ENCODE results near the gene MYO9A. TPM values are rescaled to one million over a fixed set of nuclear protein-coding genes. Genes with fewer than 3 reads are reported as not detected.

The MYO9A gene, protein sequence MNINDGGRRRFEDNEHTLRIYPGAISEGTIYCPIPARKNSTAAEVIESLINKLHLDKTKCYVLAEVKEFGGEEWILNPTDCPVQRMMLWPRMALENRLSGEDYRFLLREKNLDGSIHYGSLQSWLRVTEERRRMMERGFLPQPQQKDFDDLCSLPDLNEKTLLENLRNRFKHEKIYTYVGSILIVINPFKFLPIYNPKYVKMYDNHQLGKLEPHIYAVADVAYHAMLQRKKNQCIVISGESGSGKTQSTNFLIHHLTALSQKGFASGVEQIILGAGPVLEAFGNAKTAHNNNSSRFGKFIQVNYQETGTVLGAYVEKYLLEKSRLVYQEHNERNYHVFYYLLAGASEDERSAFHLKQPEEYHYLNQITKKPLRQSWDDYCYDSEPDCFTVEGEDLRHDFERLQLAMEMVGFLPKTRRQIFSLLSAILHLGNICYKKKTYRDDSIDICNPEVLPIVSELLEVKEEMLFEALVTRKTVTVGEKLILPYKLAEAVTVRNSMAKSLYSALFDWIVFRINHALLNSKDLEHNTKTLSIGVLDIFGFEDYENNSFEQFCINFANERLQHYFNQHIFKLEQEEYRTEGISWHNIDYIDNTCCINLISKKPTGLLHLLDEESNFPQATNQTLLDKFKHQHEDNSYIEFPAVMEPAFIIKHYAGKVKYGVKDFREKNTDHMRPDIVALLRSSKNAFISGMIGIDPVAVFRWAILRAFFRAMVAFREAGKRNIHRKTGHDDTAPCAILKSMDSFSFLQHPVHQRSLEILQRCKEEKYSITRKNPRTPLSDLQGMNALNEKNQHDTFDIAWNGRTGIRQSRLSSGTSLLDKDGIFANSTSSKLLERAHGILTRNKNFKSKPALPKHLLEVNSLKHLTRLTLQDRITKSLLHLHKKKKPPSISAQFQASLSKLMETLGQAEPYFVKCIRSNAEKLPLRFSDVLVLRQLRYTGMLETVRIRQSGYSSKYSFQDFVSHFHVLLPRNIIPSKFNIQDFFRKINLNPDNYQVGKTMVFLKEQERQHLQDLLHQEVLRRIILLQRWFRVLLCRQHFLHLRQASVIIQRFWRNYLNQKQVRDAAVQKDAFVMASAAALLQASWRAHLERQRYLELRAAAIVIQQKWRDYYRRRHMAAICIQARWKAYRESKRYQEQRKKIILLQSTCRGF (N-terminal part only)
- 78.5 and 142 TPM in 2 replicates for total RNA-seq (2014; rRNA removed; shearing (Covaris generic); ENCODE audit: low replicate concordance)

DNA sequence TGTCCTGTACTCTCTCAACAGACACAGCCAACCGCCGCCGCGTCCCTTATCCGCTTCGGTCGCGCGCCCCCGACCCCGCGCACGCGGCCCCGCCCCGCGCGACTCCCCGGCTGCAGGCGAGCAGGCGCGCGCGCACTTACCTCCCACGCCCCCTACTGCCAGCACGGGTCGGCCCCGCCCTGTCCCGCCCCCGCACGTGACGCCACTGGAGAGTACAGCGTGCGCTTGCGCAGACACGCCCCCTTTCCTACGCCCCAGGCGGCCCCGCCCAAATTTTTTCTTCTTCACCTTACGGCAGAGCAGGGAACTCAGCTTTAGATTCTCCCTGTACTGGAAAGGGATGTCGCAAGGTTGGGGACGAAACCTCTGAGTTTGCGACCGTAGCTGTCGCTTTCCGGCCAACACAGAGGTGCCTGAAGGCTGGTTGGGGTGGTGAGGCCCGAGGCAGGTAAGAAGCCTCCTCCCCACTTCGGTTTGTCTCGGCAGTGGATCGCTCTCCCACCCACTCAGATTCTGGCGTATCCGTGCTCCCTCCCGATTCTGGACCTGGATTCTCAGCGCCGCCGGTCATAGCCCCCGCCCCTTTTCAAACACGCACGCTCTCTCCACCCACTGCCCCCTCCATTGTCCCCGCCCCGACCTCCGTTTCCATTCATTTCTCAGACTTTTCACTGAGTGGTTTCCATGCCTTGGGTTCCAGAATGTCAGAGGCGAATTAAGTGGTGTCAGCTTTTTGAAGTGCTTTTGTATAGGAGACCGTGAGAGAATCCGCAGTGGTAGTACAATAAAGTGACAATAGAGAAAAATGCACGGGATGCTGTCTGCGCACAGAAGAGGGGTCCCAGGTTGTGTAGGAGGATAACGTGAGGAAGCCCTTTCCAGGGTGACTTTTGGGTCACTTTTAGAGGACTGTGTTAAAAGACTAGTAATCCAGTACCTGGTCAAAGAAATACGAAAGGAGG is at the start of gene MYO9A, which contains the start of gene SENP8:
Gene MYO9A, minus strand, starts transcription at position 134 of the 962 bp plus-strand sequence. CDS start 71,587 bp downstream, outside the sequence.
Gene SENP8, plus strand, starts transcription at position 387 of the 962 bp plus-strand sequence. CDS start 21,221 bp downstream, outside the sequence.
- Histone ChIP-seq H3K79me2 (ENCODE audit: low read length) (peaks cover 47% of the 10 kb centered on the region), H3K4me2 (ENCODE audit: low read depth, low read length, poor library complexity, severe bottlenecking) (peak within 1 kb of the TSS; percentile 99), H3K9me3 (ENCODE audit: low read length) (no peaks in the 10 kb centered on the region), H3K9me2 (replicated peaks; ENCODE audit: insufficient read depth, low read length) (no peaks in the 10 kb centered on the region), H3K4me3 (ENCODE audit: low read length) (peak within 1 kb of the TSS; percentile 98), H4K20me1 (ENCODE audit: insufficient read depth, low read depth, low read length) (no peaks in the 10 kb centered on the region), H3K36me3 (ENCODE audit: insufficient read depth, low read length) (no peaks in the 10 kb centered on the region), H3K4me1 (ENCODE audit: low read length) (peaks cover 41% of the 10 kb centered on the region), H3K9ac (ENCODE audit: low read length) (peak within 1 kb of the TSS; percentile 83), H2AFZ (ENCODE audit: low read length) (peak within 1 kb of the TSS; percentile 70), H3K27me3 (ENCODE audit: low read length) (no peaks in the 10 kb centered on the region), H3K27ac (ENCODE audit: low read length) (peak within 1 kb of the TSS; percentile 87)
- DNase-seq = peak; percentile 99

DNA sequence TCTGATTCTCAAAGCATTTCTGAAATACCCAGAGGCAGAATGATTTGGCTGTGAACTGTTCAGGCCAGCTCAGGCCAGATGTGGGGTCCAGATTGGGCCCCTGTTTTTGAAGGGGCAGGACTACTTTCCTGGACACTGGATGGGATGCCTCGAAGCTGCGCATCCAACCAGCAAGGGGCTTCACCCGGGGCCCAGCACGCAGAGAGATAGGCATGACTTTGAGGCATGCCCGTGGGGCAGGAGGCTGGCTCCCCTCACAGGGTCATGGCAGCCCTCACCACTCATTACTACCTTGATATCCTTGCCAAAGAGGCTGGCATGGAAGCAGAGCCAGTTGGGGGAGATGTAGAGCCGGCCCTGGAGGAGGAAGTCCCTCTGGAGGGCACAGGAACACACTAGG is 49.5 kb upstream of the MYO9A start:
- Histone ChIP-seq H2AFZ (ENCODE audit: low read length) (no peak overlapping the region), H3K4me1 (ENCODE audit: low read length) (no peaks in the 10 kb centered on the region), H3K27me3 (ENCODE audit: low read length) (no peaks in the 10 kb centered on the region), H4K20me1 (ENCODE audit: insufficient read depth, low read depth, low read length) (no peaks in the 10 kb centered on the region), H3K9me3 (ENCODE audit: low read length) (no peaks in the 10 kb centered on the region), H3K4me3 (ENCODE audit: low read length) (no peak overlapping the region), H3K79me2 (ENCODE audit: low read length) (no peaks in the 10 kb centered on the region), H3K4me2 (ENCODE audit: low read depth, low read length, poor library complexity, severe bottlenecking) (no peak overlapping the region), H3K36me3 (ENCODE audit: insufficient read depth, low read length) (no peaks in the 10 kb centered on the region), H3K9me2 (replicated peaks; ENCODE audit: insufficient read depth, low read length) (no peaks in the 10 kb centered on the region), H3K27ac (ENCODE audit: low read length) (no peak overlapping the region), H3K9ac (ENCODE audit: low read length) (no peak overlapping the region)
- DNase-seq = no peak

DNA sequence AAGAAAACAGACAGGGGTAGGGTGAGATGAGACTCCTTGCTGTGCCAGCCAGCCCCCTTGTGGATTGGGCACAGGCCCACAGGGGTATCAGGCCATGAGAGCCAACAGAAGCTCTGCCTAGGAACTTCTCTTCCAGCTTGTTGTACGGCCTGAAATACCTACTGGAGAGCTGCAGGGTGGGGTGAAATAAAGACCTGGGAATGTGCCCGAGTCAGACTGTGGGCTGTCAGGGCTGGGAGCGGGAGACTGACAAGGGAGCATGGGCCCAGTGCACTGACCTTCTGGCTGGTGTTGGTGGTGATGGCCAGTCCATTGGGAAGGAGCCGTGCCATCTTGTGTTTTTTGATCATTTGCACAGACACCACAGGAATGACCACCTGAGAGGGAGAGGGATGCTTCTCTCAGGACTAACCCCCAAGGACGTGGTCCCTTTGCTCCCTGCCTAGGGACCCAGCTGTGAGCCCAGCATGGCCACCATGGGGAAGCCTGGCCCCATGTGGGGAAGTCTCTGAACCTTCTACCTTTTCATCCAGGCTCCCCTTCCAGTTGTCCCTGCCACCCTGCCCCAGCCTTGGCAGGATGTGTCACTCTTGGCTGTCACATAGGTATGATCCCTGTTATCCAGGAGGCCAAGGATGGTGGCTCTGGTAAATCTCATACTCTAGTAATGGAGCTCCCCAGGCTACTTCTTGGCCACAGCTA is 48.9 kb upstream of the MYO9A start:
- H3K27ac ChIP-seq (ENCODE audit: low read length) = no peak overlapping the region
- H3K9me2 ChIP-seq (replicated peaks; ENCODE audit: insufficient read depth, low read length) = no peaks in the 10 kb centered on the region
- H3K4me3 ChIP-seq (ENCODE audit: low read length) = no peak overlapping the region
- no peaks in the 10 kb centered on the region for H4K20me1 ChIP-seq (ENCODE audit: insufficient read depth, low read depth, low read length)
- no peak overlapping the region for H2AFZ ChIP-seq (ENCODE audit: low read length)
- no peaks in the 10 kb centered on the region for H3K4me1 ChIP-seq (ENCODE audit: low read length)
- no peak overlapping the region for H3K4me2 ChIP-seq (ENCODE audit: low read depth, low read length, poor library complexity, severe bottlenecking)
- no peaks in the 10 kb centered on the region for H3K36me3 ChIP-seq (ENCODE audit: insufficient read depth, low read length)
- H3K9me3 ChIP-seq (ENCODE audit: low read length) = no peaks in the 10 kb centered on the region
- H3K27me3 ChIP-seq (ENCODE audit: low read length) = no peaks in the 10 kb centered on the region
- no peaks in the 10 kb centered on the region for H3K79me2 ChIP-seq (ENCODE audit: low read length)
- no peak for DNase-seq
- H3K9ac ChIP-seq (ENCODE audit: low read length) = no peak overlapping the region

DNA sequence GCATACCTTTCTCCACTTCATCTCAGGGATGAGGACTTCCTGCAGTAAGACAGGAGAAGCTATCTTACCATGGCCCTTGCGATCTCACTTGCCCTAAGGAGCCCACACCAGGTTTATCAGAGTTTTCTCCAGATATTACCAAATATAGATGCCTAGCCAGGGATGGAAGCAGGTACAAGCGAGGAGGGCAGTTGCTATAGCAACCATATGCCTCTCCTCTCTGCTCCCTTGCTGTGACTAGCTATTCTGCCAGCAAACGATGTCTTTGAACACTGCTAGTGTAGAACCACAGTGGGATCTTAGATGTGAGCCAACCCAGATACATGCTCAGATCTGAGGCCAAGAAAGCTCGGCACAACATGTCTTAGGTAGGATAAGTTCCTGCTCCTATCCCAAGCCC is 45.8 kb upstream of the MYO9A start:
- no peaks in the 10 kb centered on the region for H3K9me3 ChIP-seq (ENCODE audit: low read length)

DNA sequence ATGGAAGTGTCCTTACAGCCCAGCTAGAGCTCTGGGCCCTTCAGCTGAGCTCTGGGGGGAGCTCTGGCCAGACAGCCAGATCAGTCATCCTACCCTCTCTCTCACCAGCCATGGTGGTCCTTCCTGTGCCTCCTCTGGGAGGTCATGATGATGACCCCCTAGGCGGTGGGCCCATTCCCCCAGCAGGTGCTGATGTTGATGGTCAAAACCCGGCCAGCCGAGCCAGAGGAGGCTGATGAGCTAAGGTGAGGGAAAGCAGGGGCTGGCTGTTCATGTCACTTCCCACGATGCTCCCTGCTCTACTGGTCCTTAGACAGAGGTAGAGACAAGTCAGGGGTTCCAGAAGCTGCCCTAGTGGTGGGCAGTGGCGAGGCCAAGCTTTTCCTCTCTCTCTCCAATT is 44.6 kb upstream of the MYO9A start:
- H2AFZ ChIP-seq (ENCODE audit: low read length) = no peak overlapping the region
- H3K4me2 ChIP-seq (ENCODE audit: low read depth, low read length, poor library complexity, severe bottlenecking) = no peak overlapping the region
- DNase-seq = no peak

More for the DNA sequence above, 45.8 kb upstream of the MYO9A start:
- no peak for DNase-seq
- H2AFZ ChIP-seq (ENCODE audit: low read length) = no peak overlapping the region
- H3K27me3 ChIP-seq (ENCODE audit: low read length) = no peaks in the 10 kb centered on the region
- no peaks in the 10 kb centered on the region for H3K9me2 ChIP-seq (replicated peaks; ENCODE audit: insufficient read depth, low read length)
- no peaks in the 10 kb centered on the region for H3K36me3 ChIP-seq (ENCODE audit: insufficient read depth, low read length)
- H3K4me1 ChIP-seq (ENCODE audit: low read length) = no peaks in the 10 kb centered on the region
- no peak overlapping the region for H3K9ac ChIP-seq (ENCODE audit: low read length)
- no peak overlapping the region for H3K27ac ChIP-seq (ENCODE audit: low read length)
- no peaks in the 10 kb centered on the region for H4K20me1 ChIP-seq (ENCODE audit: insufficient read depth, low read depth, low read length)
- no peak overlapping the region for H3K4me2 ChIP-seq (ENCODE audit: low read depth, low read length, poor library complexity, severe bottlenecking)
- no peaks in the 10 kb centered on the region for H3K79me2 ChIP-seq (ENCODE audit: low read length)
- H3K4me3 ChIP-seq (ENCODE audit: low read length) = no peak overlapping the region

GRCh38 chr15:72161361-72162132 is 43.6 kb upstream of the MYO9A start:
- no peak for DNase-seq
- Histone ChIP-seq H4K20me1 (ENCODE audit: insufficient read depth, low read depth, low read length) (no peaks in the 10 kb centered on the region), H3K9me2 (replicated peaks; ENCODE audit: insufficient read depth, low read length) (no peaks in the 10 kb centered on the region), H3K4me2 (ENCODE audit: low read depth, low read length, poor library complexity, severe bottlenecking) (no peak overlapping the region), H2AFZ (ENCODE audit: low read length) (no peak overlapping the region), H3K9ac (ENCODE audit: low read length) (no peak overlapping the region), H3K27ac (ENCODE audit: low read length) (no peak overlapping the region), H3K36me3 (ENCODE audit: insufficient read depth, low read length) (no peaks in the 10 kb centered on the region), H3K9me3 (ENCODE audit: low read length) (no peaks in the 10 kb centered on the region), H3K4me1 (ENCODE audit: low read length) (no peaks in the 10 kb centered on the region), H3K79me2 (ENCODE audit: low read length) (no peaks in the 10 kb centered on the region), H3K27me3 (ENCODE audit: low read length) (no peaks in the 10 kb centered on the region), H3K4me3 (ENCODE audit: low read length) (no peak overlapping the region)

More for the DNA sequence above, 44.6 kb upstream of the MYO9A start:
- Histone ChIP-seq H3K4me3 (ENCODE audit: low read length) (no peak overlapping the region), H3K9me3 (ENCODE audit: low read length) (no peaks in the 10 kb centered on the region), H3K4me1 (ENCODE audit: low read length) (no peaks in the 10 kb centered on the region), H3K36me3 (ENCODE audit: insufficient read depth, low read length) (no peaks in the 10 kb centered on the region), H3K9me2 (replicated peaks; ENCODE audit: insufficient read depth, low read length) (no peaks in the 10 kb centered on the region), H3K79me2 (ENCODE audit: low read length) (no peaks in the 10 kb centered on the region), H3K27ac (ENCODE audit: low read length) (no peak overlapping the region), H4K20me1 (ENCODE audit: insufficient read depth, low read depth, low read length) (no peaks in the 10 kb centered on the region), H3K9ac (ENCODE audit: low read length) (no peak overlapping the region), H3K27me3 (ENCODE audit: low read length) (no peaks in the 10 kb centered on the region)
